GM23248 (cell line): ENCODE results near the gene TMEM38B. TPM values are rescaled to one million over a fixed set of nuclear protein-coding genes. Genes with fewer than 3 reads are reported as not detected.

ENCODE experiments used
- DNase-seq: peaks from one replicate; pipeline ENCODE4 v3.0.0-alpha.2; 2015
- H2AFZ ChIP-seq: fragments of 200-600 bp; sonication (generic); 2 replicates; pipeline ENCODE4 v1.6.1; 2016; ENCODE audit warnings: antibody characterized with exemption
- H3F3A ChIP-seq: fragments of 200-600 bp; sonication (generic); 2 replicates; pipeline ENCODE4 v1.6.1; 2016; ENCODE audit warnings: mild to moderate bottlenecking, antibody characterized with exemption, mixed run types; ENCODE audit not compliant: insufficient read depth
- H3K27ac ChIP-seq: fragments of 200-600 bp; sonication (generic); 2 replicates; pipeline ENCODE4 v1.5.1; 2016; ENCODE audit warnings: mild to moderate bottlenecking
- H3K27me3 ChIP-seq: fragments of 200-600 bp; sonication (generic); replicated peaks from 2 replicates; pipeline ENCODE4 v1.6.1; 2016; ENCODE audit warnings: mild to moderate bottlenecking; ENCODE audit not compliant: insufficient read depth
- H3K36me3 ChIP-seq: fragments of 200-600 bp; sonication (generic); 2 replicates; pipeline ENCODE4 v1.6.1; 2016; ENCODE audit warnings: low read depth, mild to moderate bottlenecking
- H3K4me1 ChIP-seq: fragments of 200-600 bp; sonication (generic); 2 replicates; pipeline ENCODE4 v1.6.1; 2016; ENCODE audit warnings: mild to moderate bottlenecking; ENCODE audit not compliant: insufficient read depth
- H3K4me2 ChIP-seq: fragments of 200-600 bp; sonication (generic); one replicate; pipeline ENCODE4 v1.6.1; 2016; ENCODE audit warnings: mild to moderate bottlenecking; ENCODE audit not compliant: unreplicated experiment
- H3K4me3 ChIP-seq: fragments of 200-600 bp; sonication (generic); 2 replicates; pipeline ENCODE4 v1.5.1; 2016; ENCODE audit warnings: mild to moderate bottlenecking
- H3K79me2 ChIP-seq: fragments of 200-600 bp; sonication (generic); 2 replicates; pipeline ENCODE4 v1.6.1; 2016; ENCODE audit warnings: mild to moderate bottlenecking; ENCODE audit not compliant: insufficient read depth
- H3K9ac ChIP-seq: fragments of 200-600 bp; sonication (generic); 2 replicates; pipeline ENCODE4 v1.6.1; 2016; ENCODE audit warnings: mild to moderate bottlenecking
- H3K9me2 ChIP-seq: fragments of 200-600 bp; sonication (generic); 2 replicates; pipeline ENCODE4 v1.6.1; 2016; ENCODE audit warnings: mixed run types, mild to moderate bottlenecking, moderate library complexity; ENCODE audit not compliant: insufficient read depth
- H3K9me3 ChIP-seq: fragments of 200-600 bp; sonication (generic); one replicate; pipeline ENCODE4 v1.6.1; 2017; ENCODE audit warnings: low read depth
- H4K20me1 ChIP-seq: fragments of 200-600 bp; sonication (generic); 2 replicates; pipeline ENCODE4 v1.6.0; 2016; ENCODE audit not compliant: insufficient read depth
- EZH2 ChIP-seq: fragments of 200-600 bp; sonication (generic); IDR thresholded peaks from 2 replicates; pipeline ENCODE4 v1.6.1; 2018; ENCODE audit warnings: antibody characterized with exemption, mild to moderate bottlenecking; ENCODE audit not compliant: insufficient read depth, poor library complexity, severe bottlenecking
- EZH2phosphoT487 ChIP-seq: fragments of 200-600 bp; sonication (generic); IDR thresholded peaks from 2 replicates; pipeline ENCODE4 v1.6.1; 2018; ENCODE audit warnings: antibody characterized with exemption, moderate library complexity, mild to moderate bottlenecking, low read depth; ENCODE audit not compliant: insufficient read depth
- WGBS, 2 experiments: methylation state at CpG; one replicate each; pipeline ENCODE4 v1.1.6; 2015 to 2017; ENCODE audit warnings: low lambda C conversion rate in 2 of 2, low coverage in 1 of 2; ENCODE audit errors: missing lambda C conversion rate in 2 of 2; 5-methylcytosine and 5-hydroxymethylcytosine counted together
- in situ Hi-C: fragments of 300-500 bp; cut with MboI; formaldehyde crosslinking; loops from 2 replicates; pipeline ENCODE4 v1.15.0; 2020
- polyA plus RNA-seq: library from polyadenylated mRNA; unstranded; fragments of >200 nt; fragmentation: Nextera tagmentation; extraction: Ambion mirVana; gene quantifications from 2 replicates; pipeline ENCODE4 v1.2.1, GENCODE V29; 2016
- total RNA-seq: library from RNA; depleted of rRNA; stranded (reverse); fragments of >200 nt; shearing (Covaris generic); gene quantifications from 2 replicates; pipeline ENCODE4 v1.2.3, GENCODE V29; 2014

TMEM38B gene
- total and polyA plus RNA-seq, 2 experiments from 2014 or later: 6.2 to 9.1 TPM

- no peak overlapping the region for H3K4me2 ChIP-seq
- H3K9me2 ChIP-seq: no peaks in the 10 kb centered on the region
These were observed 14.9 kb upstream of the TMEM38B start for GRCh38 chr9:105679257-105680022.

GRCh38 chr9:105681313-105681712 is 13.0 kb upstream of the TMEM38B start:
- H3K9me3 ChIP-seq: no peaks in the 10 kb centered on the region
- no peaks in the 10 kb centered on the region for H4K20me1 ChIP-seq
- H3K4me2 ChIP-seq: no peak overlapping the region
- H3K4me3 ChIP-seq: no peak overlapping the region
- DNase-seq: no peak
- no peak overlapping the region for H2AFZ ChIP-seq
- H3F3A ChIP-seq: no peaks in the 10 kb centered on the region
- no peaks in the 10 kb centered on the region for H3K4me1 ChIP-seq
- H3K9me2 ChIP-seq: no peaks in the 10 kb centered on the region
- H3K79me2 ChIP-seq: no peaks in the 10 kb centered on the region
- H3K36me3 ChIP-seq: no peaks in the 10 kb centered on the region
- TF ChIP-seq EZH2phosphoT487 (no peak), EZH2 (no peak)
- WGBS, 2 experiments: 86 to 89% methylated on average over 2 of the region's 2 CpGs
- in situ Hi-C loops: no loop called here
- H3K27ac ChIP-seq: no peak overlapping the region
- no peaks in the 10 kb centered on the region for H3K27me3 ChIP-seq
- no peak overlapping the region for H3K9ac ChIP-seq

More at GRCh38 chr9:105679257-105680022, 14.9 kb upstream of the TMEM38B start:
- Histone ChIP-seq H4K20me1 (no peaks in the 10 kb centered on the region), H3K27ac (no peak overlapping the region), H3K9ac (no peak overlapping the region), H3K9me3 (no peaks in the 10 kb centered on the region), H3K36me3 (no peaks in the 10 kb centered on the region), H3K79me2 (no peaks in the 10 kb centered on the region), H3K27me3 (no peaks in the 10 kb centered on the region), H3F3A (no peaks in the 10 kb centered on the region), H2AFZ (no peak overlapping the region), H3K4me1 (no peaks in the 10 kb centered on the region), H3K4me3 (no peak overlapping the region)
- TF ChIP-seq EZH2phosphoT487 (no peak), EZH2 (no peak)
- in situ Hi-C loops: no loop called here
- DNase-seq: no peak
- WGBS, 2 experiments: 73 to 74% methylated on average over 8 of the region's 8 CpGs

- WGBS, 2 experiments: 82 to 90% methylated on average over 1 of the region's 1 CpG
- Histone ChIP-seq H4K20me1 (no peaks in the 10 kb centered on the region), H3K4me3 (no peak overlapping the region), H3K27me3 (no peaks in the 10 kb centered on the region), H3K9me3 (no peaks in the 10 kb centered on the region), H3K27ac (no peak overlapping the region), H3K4me2 (no peak overlapping the region), H3K9ac (no peak overlapping the region), H3F3A (no peaks in the 10 kb centered on the region), H3K79me2 (no peaks in the 10 kb centered on the region), H3K9me2 (no peaks in the 10 kb centered on the region), H3K36me3 (no peaks in the 10 kb centered on the region), H3K4me1 (no peaks in the 10 kb centered on the region), H2AFZ (no peak overlapping the region)
- peak; percentile 86 for DNase-seq
- TF ChIP-seq EZH2phosphoT487: no peak
- no peak for TF ChIP-seq EZH2
- in situ Hi-C loops: no loop called here
These were observed 12.6 kb upstream of the TMEM38B start for GRCh38 chr9:105681724-105682123.

GRCh38 chr9:105683688-105684275 is 10.6 kb upstream of the TMEM38B start:
- in situ Hi-C loops: no loop called here
- Histone ChIP-seq H3K9ac (no peak overlapping the region), H3K9me3 (no peaks in the 10 kb centered on the region), H3K9me2 (no peaks in the 10 kb centered on the region), H3K4me3 (no peak overlapping the region), H4K20me1 (no peaks in the 10 kb centered on the region), H3K4me1 (no peaks in the 10 kb centered on the region), H3F3A (no peaks in the 10 kb centered on the region), H3K4me2 (no peak overlapping the region), H2AFZ (no peak overlapping the region), H3K27me3 (no peaks in the 10 kb centered on the region), H3K79me2 (no peaks in the 10 kb centered on the region), H3K27ac (no peak overlapping the region), H3K36me3 (no peaks in the 10 kb centered on the region)
- WGBS, 2 experiments: 44 to 49% methylated on average over 1 of the region's 1 CpG
- no peak for DNase-seq
- no peak for TF ChIP-seq EZH2
- no peak for TF ChIP-seq EZH2phosphoT487

- TF ChIP-seq EZH2phosphoT487 (no peak), EZH2 (no peak)
- DNase-seq: no peak
- Histone ChIP-seq H3K9me3 (no peaks in the 10 kb centered on the region), H3F3A (no peaks in the 10 kb centered on the region), H4K20me1 (no peaks in the 10 kb centered on the region), H3K27me3 (peaks cover 2% of the 10 kb centered on the region; the same call in 1 of the 2 replicates), H3K9me2 (no peaks in the 10 kb centered on the region), H2AFZ (no peak overlapping the region), H3K4me2 (no peak overlapping the region), H3K4me1 (no peaks in the 10 kb centered on the region), H3K9ac (no peak overlapping the region), H3K27ac (no peak overlapping the region), H3K36me3 (no peaks in the 10 kb centered on the region), H3K4me3 (no peak overlapping the region), H3K79me2 (no peaks in the 10 kb centered on the region)
- WGBS, 2 experiments: 71 to 76% methylated on average over 4 of the region's 4 CpGs
- in situ Hi-C loops: no loop called here
These were observed 7.4 kb upstream of the TMEM38B start for GRCh38 chr9:105686936-105687335.
